KOPT-K1 (cell line): Measurements from ENCODE around the gene DNTT.
A peak's percentile ranks its signal among the peaks of the same experiment; 100 is the strongest.

Experiments
- H3K27ac ChIP-seq: fragments of 200-600 bp; sonication (generic); 2 replicates; pipeline ENCODE4 v1.5.1; 2016; ENCODE audit warnings: antibody characterized with exemption, mild to moderate bottlenecking, low read depth, low read length; ENCODE audit not compliant: poor library complexity, severe bottlenecking
- H3K36me3 ChIP-seq: fragments of 200-600 bp; sonication (generic); 2 replicates; pipeline ENCODE4 v1.5.1; 2017; ENCODE audit warnings: antibody characterized with exemption, mild to moderate bottlenecking, low read length, moderate library complexity; ENCODE audit not compliant: insufficient read depth
- H3K9me3 ChIP-seq: fragments of 200-600 bp; sonication (generic); 2 replicates; pipeline ENCODE4 v1.5.1; 2017; ENCODE audit warnings: antibody characterized with exemption, low read length, mild to moderate bottlenecking; ENCODE audit not compliant: insufficient read depth, poor library complexity, severe bottlenecking

Gene DNTT

DNA sequence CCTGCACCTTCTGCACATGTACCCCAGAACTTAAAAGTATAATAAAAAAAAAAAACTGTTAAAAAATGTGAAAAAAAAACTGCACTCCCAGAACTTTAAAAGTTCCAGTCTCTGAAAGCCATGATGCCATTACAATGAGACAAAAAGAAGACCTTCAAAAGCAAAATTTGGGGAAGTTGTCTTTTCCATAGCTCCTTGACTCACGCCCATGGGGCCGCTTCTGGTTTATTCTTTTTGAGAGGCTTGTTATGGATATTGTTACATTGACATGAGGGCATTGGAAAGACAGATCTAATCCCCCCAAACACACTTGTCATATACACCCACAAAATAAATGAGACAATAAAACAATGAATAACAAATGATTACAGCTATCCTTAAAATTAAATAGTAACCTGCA, 33.7 kb upstream of the DNTT start:
- Histone ChIP-seq H3K27ac (no peak overlapping the region), H3K36me3 (no peaks in the 10 kb centered on the region), H3K9me3 (no peaks in the 10 kb centered on the region)

DNA sequence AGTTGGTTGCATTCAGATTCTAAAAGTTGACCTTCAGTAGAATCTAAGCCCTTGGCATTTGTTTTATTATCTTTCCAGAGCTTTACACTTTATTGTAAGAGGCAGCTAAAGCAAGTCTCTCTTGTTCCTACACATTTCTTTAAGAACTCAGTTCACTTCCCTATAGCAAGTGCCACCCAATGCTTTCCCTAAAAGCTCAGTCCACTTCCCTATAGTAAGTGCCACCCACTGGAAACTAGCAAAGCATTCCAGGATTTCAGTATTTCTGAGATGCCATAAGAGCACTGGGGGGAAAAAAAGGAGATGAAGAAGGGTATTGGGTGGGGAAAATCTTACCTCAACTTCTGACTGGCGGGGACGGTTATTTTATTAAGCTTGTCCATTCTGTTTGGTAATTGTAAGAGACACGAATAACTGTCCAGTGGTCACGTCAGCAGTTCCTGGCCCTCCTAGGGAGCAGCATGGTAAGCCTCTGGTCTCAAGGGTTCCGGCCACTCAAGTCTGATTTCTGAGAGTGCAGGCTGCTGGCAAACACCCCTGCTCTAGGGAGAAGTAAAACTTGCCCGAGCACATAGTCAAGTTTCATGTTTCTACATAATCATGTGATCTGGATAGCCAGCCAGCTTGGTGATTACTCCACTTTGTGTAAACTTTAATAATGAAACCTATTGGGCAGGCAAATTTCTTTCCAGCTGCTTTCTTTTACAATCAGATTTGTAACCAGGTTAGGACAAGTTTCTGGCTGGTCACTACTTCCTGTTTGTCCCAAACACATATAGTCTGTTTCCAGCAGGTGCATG, 33.0 kb upstream of the DNTT start, which contains the start of gene BLNK:
BLNK (minus strand) TSS at position 554 of the 800 bp plus-strand sequence; CDS start at position 383, 171 bp downstream.
- H3K36me3 ChIP-seq: no peaks in the 10 kb centered on the region
- H3K9me3 ChIP-seq: no peaks in the 10 kb centered on the region
- no peak within 1 kb of the TSS for H3K27ac ChIP-seq

DNA sequence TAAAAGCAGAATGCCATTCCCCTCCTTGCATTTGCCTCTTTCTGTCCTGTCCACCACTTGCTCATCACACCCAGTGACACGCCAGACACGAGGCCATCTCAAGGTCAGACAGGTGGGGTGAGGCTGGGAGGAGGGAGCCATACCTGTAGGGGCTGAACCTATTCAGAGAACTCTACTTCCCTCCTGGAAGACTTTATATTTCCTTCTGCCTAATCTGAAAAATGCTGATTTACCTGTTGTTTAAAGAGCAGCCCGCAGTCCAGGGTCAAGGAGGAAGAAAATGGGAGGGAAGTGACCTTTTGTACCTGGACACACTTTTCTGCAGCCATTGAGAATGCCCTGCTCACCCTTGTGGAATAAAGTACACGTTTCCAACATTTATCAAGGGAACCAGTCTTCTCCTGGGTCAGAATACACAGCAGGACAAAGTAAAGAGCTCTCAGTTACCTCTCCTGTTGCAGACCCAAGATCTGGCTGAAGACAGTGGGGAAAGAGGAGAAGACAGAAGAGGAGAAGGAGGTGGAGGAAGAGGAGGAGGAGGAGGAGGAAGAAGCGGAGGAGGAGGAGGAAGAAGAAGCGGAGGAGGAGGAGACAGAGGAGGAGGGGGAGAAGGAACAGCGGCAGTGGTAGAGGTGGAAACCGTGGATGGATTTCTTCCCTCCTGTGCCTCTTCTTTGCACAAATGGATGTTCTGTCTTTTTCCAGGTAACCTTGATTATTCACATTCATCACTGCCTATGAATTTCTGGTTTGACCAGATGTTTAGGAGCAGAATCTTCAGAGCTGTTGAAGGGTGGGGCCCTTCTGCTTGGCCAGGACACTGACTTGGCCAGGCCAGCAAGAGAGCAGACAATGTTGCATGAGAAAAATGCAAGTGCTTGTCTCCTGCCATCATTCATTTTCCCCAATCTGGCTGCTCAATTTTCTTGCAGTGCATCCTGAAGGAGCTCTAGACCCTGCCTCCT, 31.6 kb upstream of the DNTT start:
- Histone ChIP-seq H3K9me3 (no peaks in the 10 kb centered on the region), H3K36me3 (no peaks in the 10 kb centered on the region), H3K27ac (no peak overlapping the region)

DNA sequence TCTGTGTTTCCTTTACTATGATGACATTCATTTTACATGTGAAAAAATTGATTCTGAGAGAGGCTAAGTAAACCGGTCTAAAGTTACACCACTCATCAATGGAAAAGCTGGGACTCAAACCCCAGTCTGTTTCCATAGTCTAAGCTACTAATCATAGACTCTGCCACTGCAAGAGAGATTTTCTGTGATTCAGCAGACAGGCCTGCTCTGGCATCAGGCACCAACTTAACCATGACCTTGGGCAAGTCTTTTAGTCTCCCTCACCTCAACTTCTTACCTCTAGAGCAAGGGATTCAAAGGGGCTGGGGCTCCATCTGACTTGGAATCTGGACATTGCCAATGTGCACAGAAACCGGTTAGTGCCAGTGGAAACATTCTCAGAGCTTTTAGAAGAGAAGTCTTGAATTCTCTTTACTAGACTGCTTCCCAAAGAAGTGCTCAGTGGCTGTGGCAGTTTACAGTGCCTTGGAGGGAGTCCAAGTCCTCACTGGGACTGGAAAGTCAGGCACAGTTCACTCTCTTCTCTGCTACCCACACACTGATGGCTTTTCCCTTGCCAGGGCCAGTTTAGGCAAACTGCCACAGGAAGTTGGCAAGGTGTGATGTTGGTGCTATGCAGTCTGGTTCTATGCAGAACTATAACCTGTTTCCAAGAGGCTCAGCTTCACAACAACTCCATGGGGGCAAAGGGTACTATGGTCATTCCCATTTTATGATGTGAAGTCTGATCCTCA, 28.4 kb upstream of the DNTT start:
- Histone ChIP-seq H3K27ac (no peak overlapping the region), H3K9me3 (no peaks in the 10 kb centered on the region), H3K36me3 (no peaks in the 10 kb centered on the region)

DNA sequence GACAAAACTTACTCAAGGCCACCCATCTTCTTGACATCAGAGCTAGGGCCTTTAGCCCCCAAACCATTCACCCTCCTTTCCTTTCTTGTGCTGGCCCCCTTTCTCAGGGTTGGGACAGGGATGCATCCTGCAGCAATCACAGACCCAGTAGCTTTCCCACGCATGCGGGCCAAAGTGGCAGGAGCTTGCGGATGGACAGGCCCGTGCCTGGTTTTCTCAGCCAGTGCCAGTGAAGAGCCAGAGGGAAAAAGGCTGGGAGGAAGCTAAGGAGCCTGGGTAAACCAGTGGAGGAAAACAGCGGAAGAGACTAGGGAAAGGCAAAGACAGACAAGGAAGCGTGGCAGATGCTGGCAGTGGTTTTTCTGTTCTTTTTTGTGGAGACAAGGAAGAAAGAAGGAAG, 27.8 kb upstream of the DNTT start:
- no peak overlapping the region for H3K27ac ChIP-seq
- H3K9me3 ChIP-seq: no peaks in the 10 kb centered on the region
- no peaks in the 10 kb centered on the region for H3K36me3 ChIP-seq

DNA sequence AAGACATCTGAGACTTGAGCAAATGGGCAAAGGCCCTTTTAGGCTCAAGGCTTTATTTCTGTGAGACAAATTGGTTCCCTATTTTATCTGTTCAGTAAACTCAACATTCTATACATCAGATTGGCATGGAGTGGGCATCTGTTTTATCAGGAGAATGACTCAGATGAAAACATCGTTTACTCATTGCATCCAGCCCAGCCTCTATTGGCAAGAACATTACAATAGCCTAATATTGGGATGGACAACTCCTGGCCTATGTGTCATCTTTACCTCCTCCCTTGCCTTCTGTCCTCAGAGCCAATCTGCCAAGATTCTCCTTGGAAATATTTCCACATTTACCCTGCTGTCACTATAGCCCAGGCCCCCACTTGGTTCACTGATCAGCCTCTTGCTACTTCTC, 27.4 kb upstream of the DNTT start:
- H3K36me3 ChIP-seq: no peaks in the 10 kb centered on the region
- H3K9me3 ChIP-seq: no peaks in the 10 kb centered on the region
- H3K27ac ChIP-seq: no peak overlapping the region

DNA sequence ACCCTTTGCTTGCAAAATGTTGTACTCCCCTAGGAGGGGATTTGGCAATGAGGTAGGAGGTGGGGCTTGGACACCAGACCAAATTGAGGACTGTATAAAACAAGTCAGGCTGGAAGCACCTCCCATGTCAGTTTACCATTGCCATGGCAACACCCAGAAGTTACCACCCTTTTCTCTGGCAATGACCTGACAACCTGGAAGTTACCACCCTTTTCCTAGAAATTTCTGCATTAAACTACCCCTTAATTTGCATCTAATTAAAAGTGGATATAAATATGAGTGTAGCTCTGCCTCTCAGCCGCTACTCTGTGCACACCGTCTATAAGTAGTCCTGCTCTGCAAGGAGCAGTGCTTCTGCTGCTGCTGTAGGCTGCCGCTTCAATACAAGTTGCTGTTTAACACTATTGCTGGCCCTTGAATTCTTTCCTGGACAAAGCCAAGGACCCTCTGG, 25.0 kb upstream of the DNTT start:
- Histone ChIP-seq H3K27ac (no peak overlapping the region), H3K36me3 (no peaks in the 10 kb centered on the region), H3K9me3 (no peaks in the 10 kb centered on the region)

DNA sequence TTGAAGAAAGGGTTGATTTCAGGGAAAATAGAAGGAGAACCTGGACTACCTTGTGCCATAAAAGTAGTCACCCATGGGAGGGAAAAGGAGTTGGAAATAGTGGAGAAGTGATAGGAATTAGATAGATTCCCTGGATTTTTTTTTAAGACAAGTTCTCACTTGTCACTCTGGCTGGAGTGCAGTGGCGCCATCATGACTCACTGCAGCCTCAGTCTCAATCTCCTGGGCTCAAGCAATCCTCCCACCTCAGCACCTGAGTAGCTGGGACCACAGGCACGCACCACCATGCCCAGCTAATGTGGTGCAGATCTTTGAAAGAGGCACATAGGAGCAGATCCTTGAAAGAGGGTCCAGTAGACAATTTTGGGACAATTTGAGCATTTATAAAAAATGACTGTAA, 23.4 kb upstream of the DNTT start:
- H3K36me3 ChIP-seq: no peaks in the 10 kb centered on the region
- H3K27ac ChIP-seq: no peak overlapping the region
- H3K9me3 ChIP-seq: no peaks in the 10 kb centered on the region

DNA sequence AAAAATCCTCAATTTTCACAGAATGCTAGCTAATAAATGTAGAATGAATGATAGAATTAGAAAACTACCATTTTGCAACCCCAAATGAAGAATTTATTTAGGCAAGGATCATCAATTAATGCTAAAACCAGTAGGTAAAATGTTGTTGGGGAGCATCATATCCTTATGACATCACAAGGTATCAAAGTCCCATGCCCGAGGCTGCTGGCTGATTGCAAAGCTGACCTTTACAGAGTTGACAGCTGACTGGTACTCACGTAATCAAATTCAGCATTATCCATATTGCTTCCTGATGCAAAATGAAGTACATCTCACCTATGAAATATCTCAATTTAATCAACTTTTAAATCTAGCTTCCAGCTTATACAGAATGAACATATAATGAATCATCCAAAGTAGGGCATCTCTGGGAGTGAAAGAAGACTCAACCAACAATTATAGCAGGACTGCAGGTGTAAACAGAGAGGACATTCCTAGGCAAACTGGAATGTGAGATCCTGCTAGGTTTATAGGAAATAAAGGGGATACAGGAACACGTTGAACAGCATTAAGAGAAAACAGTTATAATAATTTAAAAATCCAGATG, 22.7 kb upstream of the DNTT start:
- no peak overlapping the region for H3K27ac ChIP-seq
- no peaks in the 10 kb centered on the region for H3K36me3 ChIP-seq
- no peaks in the 10 kb centered on the region for H3K9me3 ChIP-seq

DNA sequence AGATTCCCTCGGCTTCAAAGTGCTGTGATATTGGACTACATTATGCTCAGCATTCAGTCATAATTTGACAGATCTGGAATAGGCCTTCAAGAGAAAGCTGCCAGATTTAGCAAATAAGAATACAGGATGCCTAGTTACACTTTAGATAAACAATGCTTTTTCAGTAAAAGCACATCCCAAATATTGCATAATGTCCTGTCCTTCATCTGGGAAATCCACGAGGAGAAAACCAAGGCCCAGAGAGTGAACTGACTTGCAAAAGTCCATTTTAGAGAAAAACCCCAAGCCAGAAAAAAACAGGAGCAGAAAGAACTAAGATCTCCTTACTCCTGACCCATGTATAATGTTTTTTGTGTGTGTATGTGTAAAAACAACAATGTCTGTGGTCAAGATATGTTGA, 20.9 kb upstream of the DNTT start:
- no peaks in the 10 kb centered on the region for H3K36me3 ChIP-seq
- H3K27ac ChIP-seq: no peak overlapping the region

DNA sequence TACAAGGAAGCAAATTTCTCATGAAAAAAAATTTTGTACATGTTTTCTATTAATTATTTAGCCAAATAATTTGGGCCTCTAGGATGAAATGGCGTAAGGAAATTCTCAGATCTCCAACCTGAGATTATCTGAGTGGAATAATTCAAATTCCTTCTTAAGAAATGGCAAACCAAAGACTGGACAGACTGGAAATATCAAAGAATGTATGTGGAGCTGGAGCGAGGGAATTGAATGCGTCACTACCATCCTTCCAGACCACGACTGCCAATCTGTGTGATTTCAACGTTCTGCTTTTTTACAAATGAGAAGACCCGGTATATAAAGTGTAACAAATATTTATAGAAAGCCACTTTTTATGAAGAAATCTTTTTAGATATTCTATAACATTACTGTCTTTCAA, 20.5 kb upstream of the DNTT start:
- Histone ChIP-seq H3K27ac (no peak overlapping the region), H3K9me3 (no peaks in the 10 kb centered on the region), H3K36me3 (no peaks in the 10 kb centered on the region)

More for the DNA sequence above, 20.9 kb upstream of the DNTT start:
- H3K9me3 ChIP-seq: no peaks in the 10 kb centered on the region

DNA sequence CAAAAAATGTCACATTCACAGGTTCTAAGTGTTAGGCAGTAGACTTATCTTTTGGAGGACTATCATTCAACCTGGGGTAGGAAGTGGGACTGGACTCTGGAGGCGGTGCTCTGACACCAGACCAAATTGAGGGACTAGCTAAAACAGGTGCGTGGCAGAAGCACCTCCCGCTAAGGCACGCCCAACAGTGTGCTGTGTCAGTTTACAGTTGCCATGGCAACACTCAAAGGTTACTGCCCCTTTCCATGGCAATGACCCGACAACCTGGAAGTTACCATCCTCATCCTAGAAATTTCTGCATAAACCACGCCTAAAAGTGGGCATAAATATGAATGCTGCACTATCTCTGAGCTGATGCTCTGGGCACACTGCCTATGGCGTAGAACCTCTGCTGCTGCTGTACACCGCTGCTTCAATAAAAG, 18.9 kb upstream of the DNTT start:
- Histone ChIP-seq H3K27ac (no peak overlapping the region), H3K9me3 (no peaks in the 10 kb centered on the region), H3K36me3 (no peaks in the 10 kb centered on the region)

DNA sequence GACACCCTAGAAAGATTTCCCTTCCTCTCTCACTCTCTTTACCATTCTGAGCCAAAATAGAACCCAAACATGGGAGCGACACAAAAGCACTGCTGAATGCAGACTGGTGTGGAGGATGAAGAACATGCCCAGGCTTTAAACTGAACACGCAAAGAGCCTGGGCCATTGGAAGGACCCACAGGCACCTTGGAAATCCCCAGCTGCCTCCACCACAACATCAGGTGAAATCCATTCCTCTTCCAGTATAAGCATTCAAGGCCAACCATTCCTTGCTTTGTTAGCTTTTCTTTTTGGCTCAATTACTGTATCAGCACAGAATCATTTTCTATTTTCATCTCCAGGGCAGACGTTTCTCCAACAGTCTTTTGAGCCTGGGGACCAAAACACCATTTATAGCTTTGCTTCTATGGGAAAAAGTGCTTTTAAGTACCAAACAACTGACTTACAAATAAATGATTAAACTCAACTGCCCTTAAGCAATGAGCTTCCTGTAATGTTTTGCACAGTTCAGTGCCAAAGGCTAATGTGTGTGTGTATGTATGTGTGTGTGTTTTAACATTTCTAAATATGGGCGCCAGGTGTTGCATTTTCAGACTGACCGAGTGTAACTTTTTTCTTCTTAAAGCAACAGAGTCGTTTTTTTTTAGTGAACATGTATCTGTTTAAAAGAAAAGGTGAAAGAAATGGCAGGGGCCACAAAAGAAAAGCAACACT, 16.7 kb upstream of the DNTT start:
- Histone ChIP-seq H3K36me3 (no peaks in the 10 kb centered on the region), H3K9me3 (no peaks in the 10 kb centered on the region), H3K27ac (peak overlapping the region; percentile 71)

DNA sequence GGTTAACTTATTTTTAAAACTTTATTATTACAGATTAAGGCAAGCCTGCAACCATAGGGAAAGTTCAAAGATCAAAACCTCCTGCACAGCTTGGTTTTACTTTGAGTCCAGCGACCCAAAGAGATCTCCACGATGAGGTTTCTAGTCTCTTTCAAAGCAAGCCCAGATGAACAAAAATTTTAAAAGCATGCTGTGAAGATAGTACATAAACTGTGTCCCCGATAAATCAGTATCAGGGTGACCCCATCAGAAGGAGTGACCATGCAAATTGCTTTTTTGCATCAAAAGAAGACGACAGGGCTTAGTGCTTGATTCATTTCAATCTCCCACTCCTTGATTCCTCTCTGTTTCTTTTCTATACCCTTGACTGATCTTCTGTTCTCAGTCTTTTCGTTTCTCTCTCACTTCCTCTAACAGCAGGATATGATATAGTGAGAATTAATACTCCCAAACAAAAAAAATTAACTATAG, 16.0 kb upstream of the DNTT start:
- Histone ChIP-seq H3K27ac (peak overlapping the region; percentile 71), H3K36me3 (no peaks in the 10 kb centered on the region), H3K9me3 (no peaks in the 10 kb centered on the region)
